ENCODE results near the gene ZMPSTE24.

GRCh38 chr1:40224040-40224439 lies 34.0 kb upstream of the ZMPSTE24 start:
- TF ChIP-seq POLR2A (IDR thresholded peaks at IDR 0.05): no peak
- TF ChIP-seq CTCF (IDR thresholded peaks at IDR 0.05): no peak
